Stomach (tissue), 9 donors: ENCODE results near the gene DOCK9. TPM values are rescaled to one million over a fixed set of nuclear protein-coding genes. Genes with fewer than 3 reads are reported as not detected.

Experiments used
- DNase-seq, 2 donors: peaks; one replicate each; pipeline versions ENCODE4 v3.0.0 to v3.0.0-alpha.2; 2013 to 2019
- H3K27ac ChIP-seq, 5 donors: fragments of 200-600 bp in 4 of 5; sonication (generic) in 4 of 5; one replicate each; pipeline ENCODE4 v1.5.1; 2013 to 2019; ENCODE audit warnings: mild to moderate bottlenecking in 1 of 5, moderate library complexity in 1 of 5
- H3K27me3 ChIP-seq, 3 donors: fragments of 200-600 bp; sonication (generic); one replicate each; pipeline ENCODE4 v1.5.1; 2017 to 2019; ENCODE audit warnings: mixed run types in 1 of 3
- H3K36me3 ChIP-seq, 4 donors: fragments of 200-600 bp; sonication (generic); 1 replicate in 3 of 4; 2 replicates in 1 of 4; pipeline ENCODE4 v1.5.1; 2016 to 2019
- H3K4me1 ChIP-seq, 4 donors: fragments of 200-600 bp; sonication (generic); one replicate each; pipeline ENCODE4 v1.5.1; 2016 to 2019
- H3K4me3 ChIP-seq, 4 donors: fragments of 200-600 bp; sonication (generic) in 3 of 4; one replicate each; pipeline ENCODE4 v1.5.1; 2016 to 2019; ENCODE audit warnings: mild to moderate bottlenecking in 1 of 4
- H3K9me3 ChIP-seq, 4 donors: fragments of 200-600 bp; sonication (generic); one replicate each; pipeline ENCODE4 v1.5.1; 2016 to 2019
- EP300 ChIP-seq: sonication (generic); formaldehyde crosslinking; IDR thresholded peaks from one replicate; pipeline ENCODE4 v1.6.1; 2017; ENCODE audit warnings: antibody characterized with exemption
- POLR2A ChIP-seq, 4 donors: fragments of 450-650 bp; IDR thresholded peaks; one replicate each; pipeline ENCODE4 v1.6.1; 2016; ENCODE audit warnings: antibody characterized with exemption in 4 of 4, control low read depth in 2 of 4, mild to moderate bottlenecking in 1 of 4, moderate library complexity in 1 of 4
- POLR2AphosphoS5 ChIP-seq, 3 donors: sonication (generic); formaldehyde crosslinking; IDR thresholded peaks; one replicate each; pipeline ENCODE4 v1.6.1; 2016; ENCODE audit warnings: antibody characterized with exemption in 3 of 3
- WGBS, 5 donors: extraction: QIAGEN DNeasy Blood & Tissue Kit in 3 of 5; methylation state at CpG; one replicate each; pipeline versions ENCODE4 v1.1.5 to v1.1.7; 2013 to 2018; 5-methylcytosine and 5-hydroxymethylcytosine counted together
- intact Hi-C: fragments of 100-400 bp; cut with DNase I; formaldehyde crosslinking; loops from one replicate; pipeline ENCODE4 v1.15.1; 2023; ENCODE audit warnings: low total_unique reads
- polyA plus RNA-seq, 3 donors: library from polyadenylated mRNA; stranded (reverse); fragments of 200-250 nt; gene quantifications; one replicate each; pipeline ENCODE4 v1.2.3, GENCODE V29; 2013
- total RNA-seq, 5 donors: library from RNA; depleted of rRNA; stranded (reverse); fragments of >200 nt; gene quantifications; one replicate each; pipeline versions ENCODE4 v1.1.0 to v1.2.3, GENCODE V29; 2014 to 2016
- TF ChIP-seq, protein P1 (sequence below), 7 experiments: fragments of 450-650 bp in 4 of 7; fragments of 200-600 bp in 3 of 7; sonication (generic) in 3 of 7; IDR thresholded peaks; one replicate each; pipeline ENCODE4 v1.5.1; 2016 to 2019; ENCODE audit warnings: antibody characterized with exemption in 7 of 7, control low read depth in 2 of 7, mild to moderate bottlenecking in 1 of 7
- donor health status: healthy with polysubstance abuse.
- donor health status: Bipolar disorder and iron deficiency.
- donor health status: healthy.

Gene DOCK9
- total and polyA plus RNA-seq, 8 donors, result 8.7 to 97.9 (median 49.2) TPM

DNA sequence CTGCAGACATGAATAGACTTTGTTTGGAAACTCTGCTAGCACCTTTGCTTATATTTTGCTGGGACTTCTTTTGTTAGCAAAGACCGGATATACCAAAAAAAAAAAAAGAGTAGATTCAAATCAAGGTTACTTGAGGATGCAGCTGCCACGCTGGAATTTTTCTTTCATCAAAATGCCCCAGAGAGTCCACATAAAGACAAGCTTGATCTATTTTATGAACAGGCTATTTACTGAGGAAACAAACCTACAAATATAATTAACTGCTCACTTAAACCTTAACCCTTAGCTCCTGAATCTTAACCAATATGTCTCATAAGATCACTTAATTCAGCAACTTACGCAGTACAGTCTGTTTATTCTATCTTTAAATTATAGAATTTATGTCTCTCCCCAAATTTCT lies 27.1 kb upstream of the DOCK9 start:
- DNase-seq, result no peak
- H3K4me3 ChIP-seq, result no peak overlapping the region
- H3K27ac ChIP-seq, result no peak overlapping the region
- no peaks in the 10 kb centered on the region for H3K9me3 ChIP-seq
- H3K27me3 ChIP-seq, result no peaks in the 10 kb centered on the region
- TF ChIP-seq POLR2AphosphoS5 (IDR thresholded peaks at IDR 0.05), result no peak
- no peak for TF ChIP-seq POLR2A (IDR thresholded peaks at IDR 0.05)
- TF ChIP-seq, protein P1, sequence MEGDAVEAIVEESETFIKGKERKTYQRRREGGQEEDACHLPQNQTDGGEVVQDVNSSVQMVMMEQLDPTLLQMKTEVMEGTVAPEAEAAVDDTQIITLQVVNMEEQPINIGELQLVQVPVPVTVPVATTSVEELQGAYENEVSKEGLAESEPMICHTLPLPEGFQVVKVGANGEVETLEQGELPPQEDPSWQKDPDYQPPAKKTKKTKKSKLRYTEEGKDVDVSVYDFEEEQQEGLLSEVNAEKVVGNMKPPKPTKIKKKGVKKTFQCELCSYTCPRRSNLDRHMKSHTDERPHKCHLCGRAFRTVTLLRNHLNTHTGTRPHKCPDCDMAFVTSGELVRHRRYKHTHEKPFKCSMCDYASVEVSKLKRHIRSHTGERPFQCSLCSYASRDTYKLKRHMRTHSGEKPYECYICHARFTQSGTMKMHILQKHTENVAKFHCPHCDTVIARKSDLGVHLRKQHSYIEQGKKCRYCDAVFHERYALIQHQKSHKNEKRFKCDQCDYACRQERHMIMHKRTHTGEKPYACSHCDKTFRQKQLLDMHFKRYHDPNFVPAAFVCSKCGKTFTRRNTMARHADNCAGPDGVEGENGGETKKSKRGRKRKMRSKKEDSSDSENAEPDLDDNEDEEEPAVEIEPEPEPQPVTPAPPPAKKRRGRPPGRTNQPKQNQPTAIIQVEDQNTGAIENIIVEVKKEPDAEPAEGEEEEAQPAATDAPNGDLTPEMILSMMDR (IDR thresholded peaks at IDR 0.05), result no peak
- 68 to 76% (median 70%) methylated on average over 3 of the region's 3 CpGs for WGBS, 5 donors
- no peaks in the 10 kb centered on the region for H3K36me3 ChIP-seq
- H3K4me1 ChIP-seq, result peaks cover 0 to 7% (median 3%) of the 10 kb centered on the region in 4 donors
- intact Hi-C loops, result no loop called here

DNA sequence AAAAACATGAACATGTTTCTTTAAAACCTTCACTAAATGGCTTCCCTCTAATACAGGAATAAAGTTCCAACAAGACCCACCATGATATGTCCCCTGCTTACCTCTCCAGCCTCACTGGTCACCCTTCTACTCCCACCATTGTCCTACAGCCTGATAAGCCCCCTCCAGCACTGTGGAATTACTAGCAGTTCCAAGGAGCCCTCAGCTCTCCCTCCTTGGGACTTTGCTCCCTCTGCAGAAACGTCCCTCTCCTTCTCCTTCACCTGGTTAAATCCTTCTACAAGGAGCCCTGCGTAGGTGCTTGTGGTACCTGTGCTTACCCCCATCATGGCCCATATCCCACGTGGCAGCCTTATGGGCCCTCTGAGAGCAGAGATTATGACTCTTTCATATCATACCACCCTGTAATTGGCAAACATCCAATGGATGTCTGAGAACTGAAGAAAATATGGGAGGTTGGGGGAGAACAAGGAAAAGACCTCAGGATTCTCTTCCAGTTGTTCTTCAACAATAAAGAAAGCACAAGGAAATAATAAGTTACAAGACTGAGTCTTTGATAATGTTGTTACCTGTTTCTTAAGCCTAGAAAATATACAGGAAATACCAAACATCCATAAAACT lies 26.1 kb upstream of the DOCK9 start:
- intact Hi-C loops, result no loop called here
- Histone ChIP-seq H3K4me3 (no peak overlapping the region), H3K27ac (no peak overlapping the region), H3K9me3 (no peaks in the 10 kb centered on the region), H3K36me3 (no peaks in the 10 kb centered on the region), H3K4me1 (peaks cover 0 to 16% (median 13%) of the 10 kb centered on the region in 4 donors), H3K27me3 (no peaks in the 10 kb centered on the region)
- WGBS, 5 donors, result 55 to 69% (median 62%) methylated on average over 3 of the region's 3 CpGs
- TF ChIP-seq EP300, result no peak
- no peak for TF ChIP-seq POLR2A (IDR thresholded peaks at IDR 0.05)
- TF ChIP-seq, protein P1 (IDR thresholded peaks at IDR 0.05), result no peak
- no peak for TF ChIP-seq POLR2AphosphoS5 (IDR thresholded peaks at IDR 0.05)
- no peak for DNase-seq

DNA sequence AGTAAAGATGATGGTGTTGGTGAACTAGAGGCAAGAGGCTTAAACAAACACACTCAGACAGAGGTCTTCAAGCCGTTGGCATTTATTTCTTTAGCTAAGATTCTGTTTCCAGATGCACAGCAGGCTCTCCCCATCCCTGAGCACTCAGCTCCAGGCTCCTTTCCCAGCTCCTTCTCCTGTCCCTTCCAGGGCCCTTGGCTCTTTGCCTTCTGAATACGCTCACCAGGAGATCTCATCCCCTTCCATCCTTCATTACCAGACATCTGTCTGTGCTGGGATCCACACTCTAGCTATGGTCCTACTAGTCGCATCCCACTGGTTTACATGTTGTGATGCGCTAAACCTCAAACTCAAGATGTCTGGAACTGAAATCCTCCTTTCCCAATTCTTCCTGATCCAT lies 25.3 kb upstream of the DOCK9 start:
- Histone ChIP-seq H3K4me3 (no peak overlapping the region), H3K27me3 (no peaks in the 10 kb centered on the region), H3K27ac (no peak overlapping the region), H3K4me1 (peaks cover 0 to 22% (median 17%) of the 10 kb centered on the region in 4 donors), H3K36me3 (no peaks in the 10 kb centered on the region), H3K9me3 (no peaks in the 10 kb centered on the region)
- WGBS, 5 donors, result 87 to 94% (median 92%) methylated on average over 4 of the region's 4 CpGs
- no peak for DNase-seq
- TF ChIP-seq, protein P1 (IDR thresholded peaks at IDR 0.05), result no peak
- intact Hi-C loops, result no loop called here

DNA sequence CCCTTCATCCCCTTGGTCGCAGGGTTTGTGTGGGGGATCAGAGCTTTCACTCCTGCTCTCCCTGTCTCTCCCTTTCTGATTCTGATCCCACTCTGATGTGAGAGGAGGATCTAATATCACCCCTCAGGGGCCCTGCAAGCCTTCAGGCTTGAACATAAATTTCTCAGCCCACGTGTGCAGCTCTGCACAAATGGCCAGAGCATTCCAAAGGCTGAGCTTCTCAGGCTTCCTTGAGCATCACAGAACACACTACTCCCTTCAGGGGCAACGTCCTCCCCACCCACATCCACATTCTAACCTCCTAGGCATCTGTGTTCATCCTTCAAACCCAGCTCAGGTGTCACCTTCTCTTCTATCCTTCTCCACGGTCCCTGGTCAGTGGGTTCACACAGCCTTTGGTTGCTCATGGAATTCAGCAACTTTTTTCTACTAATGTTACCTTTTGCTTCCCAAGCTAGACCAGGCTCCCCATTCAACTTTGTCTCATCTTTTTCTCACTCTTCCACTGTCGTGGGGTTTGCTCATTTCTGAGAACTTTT lies 24.4 kb upstream of the DOCK9 start:
- H3K27ac ChIP-seq, result no peak overlapping the region
- intact Hi-C loops, result no loop called here
- no peaks in the 10 kb centered on the region for H3K36me3 ChIP-seq
- TF ChIP-seq, protein P1 (IDR thresholded peaks at IDR 0.05), result no peak
- TF ChIP-seq POLR2A (IDR thresholded peaks at IDR 0.05), result no peak
- TF ChIP-seq EP300, result no peak
- TF ChIP-seq POLR2AphosphoS5 (IDR thresholded peaks at IDR 0.05), result no peak
- 81 to 88% (median 84%) methylated on average over 5 of the region's 5 CpGs for WGBS, 5 donors
- H3K4me1 ChIP-seq, result peaks cover 0 to 28% (median 17%) of the 10 kb centered on the region in 4 donors
- H3K4me3 ChIP-seq, result no peak overlapping the region
- H3K9me3 ChIP-seq, result no peaks in the 10 kb centered on the region
- H3K27me3 ChIP-seq, result no peaks in the 10 kb centered on the region
- DNase-seq, result no peak
